Peyer's patch (tissue), 4 donors: ENCODE data around the gene UFSP1. TPM values are rescaled to one million over a fixed set of nuclear protein-coding genes. Genes with fewer than 3 reads are reported as not detected.

ENCODE experiments used
- DNase-seq, 3 donors: peaks; one replicate each; pipeline ENCODE4 v3.0.0-alpha.2; 2017 to 2019
- H3K27ac ChIP-seq, 4 donors: fragments of 200-600 bp; sonication (generic); one replicate each; pipeline ENCODE4 v1.5.1; 2016 to 2019
- H3K27me3 ChIP-seq, 2 donors: fragments of 200-600 bp; sonication (generic); one replicate each; pipeline ENCODE4 v1.5.1; 2019
- H3K36me3 ChIP-seq, 3 donors: fragments of 200-600 bp; sonication (generic); one replicate each; pipeline ENCODE4 v1.5.1; 2016 to 2019
- H3K4me1 ChIP-seq, 4 donors: fragments of 200-600 bp; sonication (generic); one replicate each; pipeline ENCODE4 v1.5.1; 2016 to 2019
- H3K4me3 ChIP-seq, 4 donors: fragments of 200-600 bp; sonication (generic); 1 replicate in 3 of 4; 2 replicates in 1 of 4; pipeline ENCODE4 v1.5.1; 2016 to 2019; ENCODE audit warnings: mild to moderate bottlenecking in 1 of 4
- H3K9me3 ChIP-seq, 4 donors: fragments of 200-600 bp; sonication (generic); one replicate each; pipeline ENCODE4 v1.5.1; 2016 to 2019; ENCODE audit warnings: mild to moderate bottlenecking in 1 of 4
- CTCF ChIP-seq, 6 experiments: fragments of 450-650 bp in 4 of 6; fragments of 200-600 bp in 2 of 6; sonication (generic) in 1 of 6; IDR thresholded peaks; one replicate each; pipeline ENCODE4 v1.5.1; 2017 to 2019; ENCODE audit warnings: antibody characterized with exemption in 6 of 6, mild to moderate bottlenecking in 3 of 6, moderate library complexity in 1 of 6
- POLR2A ChIP-seq, 2 donors: fragments of 450-650 bp; IDR thresholded peaks; one replicate each; pipeline ENCODE4 v1.5.1; 2017; ENCODE audit warnings: antibody characterized with exemption in 2 of 2, mild to moderate bottlenecking in 2 of 2, moderate library complexity in 2 of 2
- total RNA-seq, 4 donors: library from RNA; depleted of rRNA; stranded (reverse); fragments of >200 nt; gene quantifications; one replicate each; pipeline ENCODE4 v1.1.0, GENCODE V29; 2016

The UFSP1 gene
- total RNA-seq, 4 donors from 2014 or later: 4.1 to 7.0 (median 5.2) TPM

- Histone ChIP-seq H3K4me3 (peak overlapping the region; percentile 15 to 71 (median 48)), H3K4me1 (peaks cover 6 to 42% (median 12%) of the 10 kb centered on the region in 4 donors)
Measured at GRCh38 chr7:100865938-100866728, 23.4 kb downstream of the UFSP1 start.

GRCh38 chr7:100865372-100865911 is 24.1 kb downstream of the UFSP1 start:
- peaks cover 6 to 42% (median 12%) of the 10 kb centered on the region in 4 donors for H3K4me1 ChIP-seq
- DNase-seq: no peak

More at GRCh38 chr7:100865938-100866728, 23.4 kb downstream of the UFSP1 start:
- peak in 2 of 3 donors; percentile 84 to 88 for DNase-seq
- Histone ChIP-seq H3K27me3 (no peaks in the 10 kb centered on the region), H3K36me3 (peaks cover 0 to 13% (median 0%) of the 10 kb centered on the region in 3 donors), H3K27ac (peak overlapping the region; percentile 75 to 95 (median 86)), H3K9me3 (no peaks in the 10 kb centered on the region)
- TF ChIP-seq POLR2A (IDR thresholded peaks at IDR 0.05): peak; percentile 7 to 45
- TF ChIP-seq CTCF (IDR thresholded peaks at IDR 0.05): no peak

GRCh38 chr7:100864263-100864845 is 25.2 kb downstream of the UFSP1 start:
- H3K36me3 ChIP-seq: peaks cover 0 to 20% (median 0%) of the 10 kb centered on the region in 3 donors
- H3K4me3 ChIP-seq: no peak overlapping the region
- no peaks in the 10 kb centered on the region for H3K9me3 ChIP-seq
- no peak for TF ChIP-seq CTCF (IDR thresholded peaks at IDR 0.05)
- TF ChIP-seq POLR2A (IDR thresholded peaks at IDR 0.05): no peak
- DNase-seq: no peak
- peaks cover 6 to 42% (median 12%) of the 10 kb centered on the region in 4 donors for H3K4me1 ChIP-seq
- H3K27me3 ChIP-seq: no peaks in the 10 kb centered on the region
- H3K27ac ChIP-seq: no peak overlapping the region

More at GRCh38 chr7:100865372-100865911, 24.1 kb downstream of the UFSP1 start:
- Histone ChIP-seq H3K4me3 (peak overlapping the region in 3 of 4 donors; percentile 9 to 71 (median 66)), H3K27me3 (no peaks in the 10 kb centered on the region), H3K9me3 (no peaks in the 10 kb centered on the region), H3K36me3 (peaks cover 0 to 13% (median 0%) of the 10 kb centered on the region in 3 donors), H3K27ac (peak overlapping the region; percentile 75 to 95 (median 86))
- TF ChIP-seq POLR2A (IDR thresholded peaks at IDR 0.05) (no peak), CTCF (IDR thresholded peaks at IDR 0.05) (no peak)

- Histone ChIP-seq H3K36me3 (peaks cover 0 to 20% (median 0%) of the 10 kb centered on the region in 3 donors), H3K4me3 (no peak overlapping the region), H3K27ac (peak overlapping the region in 1 of 4 donors; percentile 19), H3K4me1 (peaks cover 6 to 33% (median 12%) of the 10 kb centered on the region in 4 donors), H3K9me3 (no peaks in the 10 kb centered on the region), H3K27me3 (no peaks in the 10 kb centered on the region)
- TF ChIP-seq POLR2A (IDR thresholded peaks at IDR 0.05): no peak
- no peak for TF ChIP-seq CTCF (IDR thresholded peaks at IDR 0.05)
- DNase-seq: peak in 1 of 3 donors; percentile 73
Measured at GRCh38 chr7:100863406-100863950, 26.0 kb downstream of the UFSP1 start.

GRCh38 chr7:100861616-100861985 is 27.9 kb downstream of the UFSP1 start:
- Histone ChIP-seq H3K27ac (no peak overlapping the region), H3K9me3 (no peaks in the 10 kb centered on the region), H3K36me3 (peaks cover 0 to 20% (median 0%) of the 10 kb centered on the region in 3 donors), H3K4me1 (peaks cover 2 to 24% (median 4%) of the 10 kb centered on the region in 4 donors), H3K27me3 (no peaks in the 10 kb centered on the region), H3K4me3 (no peak overlapping the region)
- TF ChIP-seq POLR2A (IDR thresholded peaks at IDR 0.05) (no peak), CTCF (IDR thresholded peaks at IDR 0.05) (no peak)
- no peak for DNase-seq
